IMR-90 (cell line): Measurements from ENCODE around the gene PAQR9. TPM values are rescaled to one million over a fixed set of nuclear protein-coding genes. Genes with fewer than 3 reads are reported as not detected.

ENCODE experiments used
- ATAC-seq: fragments of 200-7000 bp; cut with Tn5 transposase; 2 replicates; pipeline ENCODE4 v1.9.1; 2020; ENCODE audit warnings: low read depth, mild to moderate bottlenecking, moderate library complexity
- BruUV-seq: library from RNA; stranded (reverse); fragments of 400-500 nt; replicated peaks from 2 replicates; lab custom pipeline; 2021; lab: Mats Ljungman, UMichigan
- CTCF ChIA-PET: fragments of 300-600 bp; formaldehyde crosslinking; extraction: SDS; loops from one replicate; lab custom pipeline; 2021; ENCODE audit warnings: antibody characterized with exemption; lab: Yijun Ruan, JAX
- POLR2A ChIA-PET: fragments of 300-600 bp; sonication (Branson Sonifier 250); formaldehyde crosslinking; loops from one replicate; lab custom pipeline; 2022; ENCODE audit warnings: antibody characterized with exemption; ENCODE audit not compliant: unreplicated experiment; lab: Charles Lee
- DNase-seq: peaks from one replicate; pipeline ENCODE4 v3.0.0; 2013
- H2AFZ ChIP-seq: replicated peaks from 2 replicates; pipeline ENCODE3; 2013; ENCODE audit warnings: low read length, mild to moderate bottlenecking; ENCODE audit not compliant: poor library complexity
- H2AK5ac ChIP-seq: 2 replicates; pipeline ENCODE4 v1.6.1; 2013; ENCODE audit warnings: low read depth, low read length, inconsistent platforms
- H2AK9ac ChIP-seq: replicated peaks from 2 replicates; pipeline ENCODE3; 2013; ENCODE audit warnings: mild to moderate bottlenecking, low read depth, low read length, moderate library complexity; ENCODE audit not compliant: poor library complexity
- H2BK120ac ChIP-seq: 2 replicates; pipeline ENCODE4 v1.6.1; 2013; ENCODE audit warnings: low read depth, low read length, inconsistent platforms
- H2BK15ac ChIP-seq: 3 replicates; pipeline ENCODE4 v1.6.1; 2013; ENCODE audit warnings: low read depth, low read length, inconsistent platforms
- H2BK20ac ChIP-seq: 2 replicates; pipeline ENCODE4 v1.6.1; 2013; ENCODE audit warnings: low read depth, mild to moderate bottlenecking, inconsistent platforms, low read length, moderate library complexity
- H2BK5ac ChIP-seq: 2 replicates; pipeline ENCODE4 v1.6.1; 2013; ENCODE audit warnings: mild to moderate bottlenecking, low read depth, low read length, inconsistent platforms; ENCODE audit not compliant: poor library complexity, severe bottlenecking
- H3K14ac ChIP-seq: replicated peaks from 2 replicates; pipeline ENCODE4 v1.6.1; 2013; ENCODE audit warnings: low read depth, low read length, inconsistent platforms
- H3K18ac ChIP-seq: 2 replicates; pipeline ENCODE4 v1.6.1; 2013; ENCODE audit warnings: low read depth, low read length, control low read depth
- H3K23ac ChIP-seq: 2 replicates; pipeline ENCODE4 v1.6.1; 2013; ENCODE audit warnings: low read depth, low read length, inconsistent platforms
- H3K27ac ChIP-seq: 2 replicates; pipeline ENCODE4 v1.5.1; 2013; ENCODE audit warnings: mild to moderate bottlenecking, control low read depth, low read length; ENCODE audit not compliant: insufficient read depth
- H3K27me3 ChIP-seq: 2 replicates; pipeline ENCODE4 v1.6.1; 2013; ENCODE audit warnings: low read length; ENCODE audit not compliant: control insufficient read depth, insufficient read depth
- H3K36me3 ChIP-seq: 2 replicates; pipeline ENCODE4 v1.6.1; 2013; ENCODE audit warnings: low read length, mixed read lengths; ENCODE audit not compliant: control insufficient read depth, insufficient read depth
- H3K4ac ChIP-seq: 2 replicates; pipeline ENCODE4 v1.6.1; 2013; ENCODE audit warnings: low read depth, low read length, inconsistent platforms
- H3K4me1 ChIP-seq: 2 replicates; pipeline ENCODE4 v1.6.1; 2013; ENCODE audit warnings: low read length, mixed read lengths; ENCODE audit not compliant: control insufficient read depth, insufficient read depth
- H3K4me2 ChIP-seq: 2 replicates; pipeline ENCODE4 v1.6.1; 2013; ENCODE audit warnings: low read depth, mild to moderate bottlenecking, control low read depth, low read length, moderate library complexity
- H3K4me3 ChIP-seq: 2 replicates; pipeline ENCODE4 v1.5.1; 2013; ENCODE audit warnings: low read depth, mild to moderate bottlenecking, control low read depth, low read length, moderate library complexity; ENCODE audit not compliant: insufficient read depth
- H3K56ac ChIP-seq: 2 replicates; pipeline ENCODE4 v1.6.1; 2013; ENCODE audit warnings: low read length, inconsistent platforms; ENCODE audit not compliant: insufficient read depth; ENCODE audit errors: extremely low read depth
- H3K79me1 ChIP-seq, 2 experiments: 2 replicates each; pipeline ENCODE4 v1.6.1; 2013; ENCODE audit warnings: low read length in 2 of 2, inconsistent platforms in 1 of 2, low read depth in 1 of 2
- H3K9ac ChIP-seq: 2 replicates; pipeline ENCODE4 v1.6.1; 2013; ENCODE audit warnings: low read depth, low read length, control low read depth
- H3K9me1 ChIP-seq: 2 replicates; pipeline ENCODE4 v1.6.1; 2013; ENCODE audit warnings: low read length, inconsistent platforms; ENCODE audit not compliant: insufficient read depth
- H3K9me3 ChIP-seq: 2 replicates; pipeline ENCODE4 v1.6.1; 2013; ENCODE audit warnings: low read length; ENCODE audit not compliant: control insufficient read depth, insufficient read depth
- H4K20me1 ChIP-seq: 2 replicates; pipeline ENCODE4 v1.6.1; 2013; ENCODE audit warnings: low read length, inconsistent platforms; ENCODE audit not compliant: insufficient read depth
- H4K5ac ChIP-seq: 2 replicates; pipeline ENCODE4 v1.6.1; 2013; ENCODE audit warnings: mild to moderate bottlenecking, low read depth, low read length, control low read depth
- H4K8ac ChIP-seq, 2 experiments: 2 replicates each; pipeline ENCODE4 v1.6.1; 2013; ENCODE audit warnings: low read depth in 2 of 2, low read length in 2 of 2, control low read depth in 1 of 2, inconsistent platforms in 1 of 2
- H4K91ac ChIP-seq: 2 replicates; pipeline ENCODE4 v1.6.1; 2013; ENCODE audit warnings: low read depth, low read length, inconsistent platforms; ENCODE audit not compliant: insufficient read depth
- BHLHE40 ChIP-seq: fragments of 150-350 bp; IDR thresholded peaks from 2 replicates; pipeline ENCODE4 v1.6.1; 2016; ENCODE audit warnings: mild to moderate bottlenecking, low read depth, low read length
- CEBPB ChIP-seq: IDR thresholded peaks from 2 replicates; pipeline ENCODE4 v1.6.1; 2012; ENCODE audit warnings: low read depth, low read length, improper control_type of control experiment
- CHD1 ChIP-seq: IDR thresholded peaks from 2 replicates; pipeline ENCODE4 v1.6.1; 2012; ENCODE audit warnings: low read depth, low read length, improper control_type of control experiment
- CTCF ChIP-seq: conservative IDR thresholded peaks from 2 replicates; pipeline ENCODE4 v1.5.1; 2012; ENCODE audit warnings: mild to moderate bottlenecking, low read depth, low read length, improper control_type of control experiment
- FOS ChIP-seq: fragments of 150-350 bp; IDR thresholded peaks from 2 replicates; pipeline ENCODE4 v1.6.1; 2016; ENCODE audit warnings: low read depth, low read length
- MAFK ChIP-seq: IDR thresholded peaks from 2 replicates; pipeline ENCODE4 v1.6.1; 2012; ENCODE audit warnings: low read depth, low read length, improper control_type of control experiment
- MAZ ChIP-seq: IDR thresholded peaks from 2 replicates; pipeline ENCODE4 v1.6.1; 2012; ENCODE audit warnings: low read depth, mild to moderate bottlenecking, low read length, improper control_type of control experiment, moderate library complexity, borderline replicate concordance
- MXI1 ChIP-seq: IDR thresholded peaks from 2 replicates; pipeline ENCODE4 v1.6.1; 2012; ENCODE audit warnings: low read depth, mild to moderate bottlenecking, low read length, moderate library complexity, borderline replicate concordance
- NFE2L2 ChIP-seq: fragments of 150-350 bp; IDR thresholded peaks from 2 replicates; pipeline ENCODE4 v1.6.1; 2016; ENCODE audit warnings: low read depth, mild to moderate bottlenecking, low read length
- POLR2A ChIP-seq: IDR thresholded peaks from 2 replicates; pipeline ENCODE4 v1.6.1; 2012; ENCODE audit warnings: mild to moderate bottlenecking, low read depth, low read length
- RAD21 ChIP-seq: IDR thresholded peaks from 2 replicates; pipeline ENCODE4 v1.6.1; 2012; ENCODE audit warnings: low read length, improper control_type of control experiment
- RCOR1 ChIP-seq: IDR thresholded peaks from 2 replicates; pipeline ENCODE4 v1.6.1; 2012; ENCODE audit warnings: mild to moderate bottlenecking, low read length, improper control_type of control experiment; ENCODE audit not compliant: insufficient replicate concordance
- RFX5 ChIP-seq: IDR thresholded peaks from 2 replicates; pipeline ENCODE4 v1.8.0; 2012; ENCODE audit warnings: low read depth, mild to moderate bottlenecking, low read length, moderate library complexity
- SMC3 ChIP-seq: fragments of 150-350 bp; IDR thresholded peaks from 2 replicates; pipeline ENCODE4 v1.6.1; 2016; ENCODE audit warnings: low read depth, mild to moderate bottlenecking, antibody characterized with exemption, low read length, moderate library complexity
- WGBS, 2 experiments: methylation state at CpG; one replicate each; pipeline versions ENCODE4 v1.1.5 to v1.1.7; 2013; ENCODE audit warnings: missing lambda C conversion rate in 2 of 2; ENCODE audit not compliant: insufficient read length in 1 of 2; ENCODE audit errors: extremely low coverage in 2 of 2; 5-methylcytosine and 5-hydroxymethylcytosine counted together
- dilution Hi-C: fragments of 300-500 bp; cut with HindIII; formaldehyde crosslinking; loops from one replicate; pipeline ENCODE4 v1.14.3; 2018; ENCODE audit warnings: low sequenced_read_pairs; ENCODE audit not compliant: unreplicated experiment
- in situ Hi-C: fragments of 300-500 bp; cut with MboI; formaldehyde crosslinking; loops from 3 replicates; pipeline ENCODE4 v1.14.3; 2019; ENCODE audit warnings: low sequenced_read_pairs, inconsistent platforms, mixed read lengths
- intact Hi-C: fragments of 100-400 bp; cut with micrococcal nuclease; formaldehyde crosslinking; loops from 2 replicates; pipeline ENCODE4 v1.10.0; 2022
- polyA plus RNA-seq, 3 experiments: library from polyadenylated mRNA; depleted of rRNA; stranded (reverse); fragments of >200 nt; gene quantifications; 2 replicates each; pipeline ENCODE4 v1.2.3, GENCODE V29; 2012; ENCODE audit warnings: low replicate concordance in 1 of 3
- total RNA-seq: library from RNA; depleted of rRNA; stranded (reverse); fragments of >200 nt; gene quantifications from 2 replicates; pipeline ENCODE4 v1.2.3, GENCODE V29; 2012
- TF ChIP-seq, protein P1 (sequence below): fragments of 150-350 bp; IDR thresholded peaks from 2 replicates; pipeline ENCODE4 v1.6.1; 2017; ENCODE audit warnings: mild to moderate bottlenecking, antibody characterized with exemption, low read length, low read depth
- TF ChIP-seq, protein P2 (sequence below): fragments of 150-350 bp; IDR thresholded peaks from 2 replicates; pipeline ENCODE4 v1.6.1; 2016; ENCODE audit warnings: low read depth, mild to moderate bottlenecking, low read length, moderate library complexity, borderline replicate concordance

PAQR9 gene
- total and polyA plus RNA-seq, 2 of the 4 experiments (the other 2 are of a cell fraction), result 0.05 TPM; not detected in 1

DNA sequence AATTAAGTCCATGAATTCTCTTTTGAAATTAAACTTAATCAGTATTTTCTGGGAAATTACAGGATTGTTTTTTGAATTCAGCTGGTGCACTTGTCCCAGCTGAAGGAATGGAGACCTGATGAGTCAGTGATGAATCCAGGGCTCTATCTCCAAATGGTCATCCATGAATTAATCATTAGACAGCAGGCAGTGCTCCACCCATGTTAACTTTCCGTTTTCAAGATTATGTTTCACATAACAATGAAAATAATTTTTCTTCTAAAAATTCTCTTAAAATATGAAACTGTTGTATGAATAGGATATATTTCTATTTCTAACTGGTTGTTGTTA, 13.9 kb upstream of the PAQR9 start:
- intact Hi-C loops (no loop called here), in situ Hi-C loops (no loop called here), dilution Hi-C loops (no loop called here)
- Histone ChIP-seq H3K27ac (no peak overlapping the region), H4K91ac (no peak overlapping the region), H2BK120ac (no peak overlapping the region), H4K5ac (no peak overlapping the region), H4K20me1 (no peaks in the 10 kb centered on the region), H3K79me1 (no peaks in the 10 kb centered on the region), H2AFZ (no peak overlapping the region), H3K4me1 (no peaks in the 10 kb centered on the region), H2AK5ac (no peak overlapping the region), H3K14ac (no peak overlapping the region), H2BK15ac (no peak overlapping the region), H2AK9ac (no peak overlapping the region), H3K4me2 (no peak overlapping the region), H3K9ac (no peak overlapping the region), H3K27me3 (peaks cover 8% of the 10 kb centered on the region), H4K8ac (no peak overlapping the region), H2BK5ac (no peak overlapping the region), H3K4me3 (no peak overlapping the region), H3K56ac (no peak overlapping the region), H3K9me1 (no peaks in the 10 kb centered on the region), H3K36me3 (no peaks in the 10 kb centered on the region), H2BK20ac (no peak overlapping the region), H3K23ac (no peak overlapping the region), H3K18ac (no peak overlapping the region), H3K9me3 (no peaks in the 10 kb centered on the region), H3K4ac (no peak overlapping the region)
- ATAC-seq, result no peak
- no CpG with 5 or more reads among the region's 1 CpG for WGBS, 2 experiments
- CTCF ChIA-PET, result interaction anchor here (0.5 to 0.6 kb wide), 2 partner anchors 61 to 393 kb away, joined by 3 read pairs; no protein-coding TSS in a partner anchor
- BruUV-seq, result no TSS peak
- TF ChIP-seq CTCF (no peak), CEBPB (no peak), SMC3 (no peak), MAZ (no peak), RCOR1 (no peak), RAD21 (no peak), MXI1 (no peak), BHLHE40 (no peak), RFX5 (no peak), MAFK (no peak), NFE2L2 (no peak), CHD1 (no peak), FOS (no peak), POLR2A (no peak)
- TF ChIP-seq, protein P1, sequence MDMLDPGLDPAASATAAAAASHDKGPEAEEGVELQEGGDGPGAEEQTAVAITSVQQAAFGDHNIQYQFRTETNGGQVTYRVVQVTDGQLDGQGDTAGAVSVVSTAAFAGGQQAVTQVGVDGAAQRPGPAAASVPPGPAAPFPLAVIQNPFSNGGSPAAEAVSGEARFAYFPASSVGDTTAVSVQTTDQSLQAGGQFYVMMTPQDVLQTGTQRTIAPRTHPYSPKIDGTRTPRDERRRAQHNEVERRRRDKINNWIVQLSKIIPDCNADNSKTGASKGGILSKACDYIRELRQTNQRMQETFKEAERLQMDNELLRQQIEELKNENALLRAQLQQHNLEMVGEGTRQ, result no peak
- TF ChIP-seq, protein P2, sequence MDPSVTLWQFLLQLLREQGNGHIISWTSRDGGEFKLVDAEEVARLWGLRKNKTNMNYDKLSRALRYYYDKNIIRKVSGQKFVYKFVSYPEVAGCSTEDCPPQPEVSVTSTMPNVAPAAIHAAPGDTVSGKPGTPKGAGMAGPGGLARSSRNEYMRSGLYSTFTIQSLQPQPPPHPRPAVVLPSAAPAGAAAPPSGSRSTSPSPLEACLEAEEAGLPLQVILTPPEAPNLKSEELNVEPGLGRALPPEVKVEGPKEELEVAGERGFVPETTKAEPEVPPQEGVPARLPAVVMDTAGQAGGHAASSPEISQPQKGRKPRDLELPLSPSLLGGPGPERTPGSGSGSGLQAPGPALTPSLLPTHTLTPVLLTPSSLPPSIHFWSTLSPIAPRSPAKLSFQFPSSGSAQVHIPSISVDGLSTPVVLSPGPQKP, result no peak
- peak; percentile 24 for DNase-seq
- POLR2A ChIA-PET, result no interaction called here
